GM19455 (cell line): ENCODE results near the gene ZFP42.
"Not testable (repeated sequence)": the region's sequence is repeated elsewhere in the genome, so short reads cannot be mapped to it uniquely, and the experiment has no call there.

Source experiments
- ATAC-seq: cut with Tn5 transposase; IDR thresholded peaks from one replicate; pipeline ENCODE4 v1.9.1; 2021; ENCODE audit not compliant: unreplicated experiment

The ZFP42 gene

DNA sequence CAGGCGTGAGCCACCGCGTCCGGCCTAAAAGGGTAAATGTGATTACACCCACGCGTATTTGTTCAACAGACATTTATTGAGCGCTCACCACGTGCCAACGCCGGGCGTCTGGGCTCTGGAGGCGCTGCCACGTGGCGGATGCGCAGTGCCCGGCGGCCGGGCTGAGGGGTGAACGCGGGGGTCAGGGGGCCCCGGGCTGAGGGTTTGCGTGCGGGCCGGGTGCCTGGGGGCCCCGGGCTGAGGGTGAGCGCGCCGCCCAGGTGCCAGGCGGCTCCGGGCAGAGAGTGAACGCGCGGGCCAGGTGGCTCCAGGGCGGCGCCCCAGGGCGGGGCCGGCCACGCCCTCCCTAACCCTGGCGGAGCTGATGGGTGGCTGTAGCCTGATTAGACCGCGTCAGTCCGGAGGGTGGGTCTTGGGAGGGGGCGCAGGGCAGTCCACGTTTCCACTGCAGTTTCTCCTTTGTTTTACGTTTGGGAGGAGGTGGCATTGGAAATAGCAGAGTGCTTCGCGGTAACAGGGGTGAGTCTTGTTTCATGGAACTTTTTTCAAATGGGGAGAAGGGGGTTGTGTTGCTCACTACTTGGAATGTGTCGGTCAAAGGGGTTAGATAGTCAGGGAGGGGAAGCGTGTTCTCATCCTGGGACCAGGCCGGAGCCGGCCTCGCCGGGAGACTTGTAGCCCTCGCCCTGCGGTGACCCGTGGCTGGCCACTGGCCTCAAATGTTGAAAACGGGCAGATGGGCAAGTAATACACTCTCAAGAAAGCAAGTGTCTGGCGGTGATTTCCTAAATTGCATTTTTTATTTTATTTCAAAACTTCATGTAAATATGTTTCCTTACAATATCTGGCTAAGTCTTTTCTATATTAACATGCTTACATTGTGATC is at the start of gene ZFP42:
Gene ZFP42, plus strand, starts transcription at position 450 of the 886 bp plus-strand sequence. CDS start 7,037 bp downstream, outside the sequence.
- ATAC-seq = no peak

GRCh38 chr4:187961171-187961570 is 34.4 kb upstream of the ZFP42 start:
- ATAC-seq = no peak

GRCh38 chr4:187961961-187962360 is 33.6 kb upstream of the ZFP42 start:
- ATAC-seq = no peak

- no peak for ATAC-seq
Observed at GRCh38 chr4:187962926-187963325, 32.6 kb upstream of the ZFP42 start.

DNA sequence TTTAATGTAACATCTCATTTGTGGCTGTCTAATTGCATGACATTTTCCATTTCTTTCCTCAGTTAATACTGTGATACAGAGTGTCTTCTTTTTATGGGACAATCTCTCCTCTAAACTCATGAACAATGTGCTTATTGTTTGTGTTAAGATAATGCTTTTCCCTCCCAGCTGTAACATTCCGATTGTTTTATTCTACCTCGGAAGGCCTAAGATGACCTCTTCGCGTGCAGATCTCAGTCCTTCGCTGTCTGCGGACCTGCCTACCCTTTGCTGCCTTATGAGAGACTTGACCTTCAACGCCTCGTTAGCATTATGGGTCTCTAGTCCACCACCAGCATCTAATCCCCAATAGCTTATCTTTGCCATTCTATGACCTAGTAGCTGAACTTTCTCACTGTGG is 29.8 kb upstream of the ZFP42 start:
- ATAC-seq = no peak

DNA sequence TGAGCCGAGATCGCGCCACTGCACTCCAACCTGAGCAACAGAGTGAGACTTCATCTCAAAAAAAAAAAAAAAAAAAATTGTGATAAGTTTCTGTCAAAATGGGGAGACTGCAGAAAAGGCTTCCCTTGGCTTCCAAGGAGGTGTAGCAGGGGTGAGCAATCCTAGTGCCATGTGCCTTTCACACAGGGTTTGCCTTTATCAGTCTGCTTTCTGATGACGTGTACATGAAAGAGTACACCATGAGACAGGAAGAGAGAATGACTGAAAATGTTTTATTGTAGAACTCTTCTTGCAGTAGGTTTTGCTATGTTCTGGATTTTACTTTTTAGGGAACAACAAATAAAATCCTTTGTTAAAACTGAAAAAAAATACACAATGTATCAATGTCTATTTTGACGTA is 23.4 kb upstream of the ZFP42 start:
- no peak for ATAC-seq

DNA sequence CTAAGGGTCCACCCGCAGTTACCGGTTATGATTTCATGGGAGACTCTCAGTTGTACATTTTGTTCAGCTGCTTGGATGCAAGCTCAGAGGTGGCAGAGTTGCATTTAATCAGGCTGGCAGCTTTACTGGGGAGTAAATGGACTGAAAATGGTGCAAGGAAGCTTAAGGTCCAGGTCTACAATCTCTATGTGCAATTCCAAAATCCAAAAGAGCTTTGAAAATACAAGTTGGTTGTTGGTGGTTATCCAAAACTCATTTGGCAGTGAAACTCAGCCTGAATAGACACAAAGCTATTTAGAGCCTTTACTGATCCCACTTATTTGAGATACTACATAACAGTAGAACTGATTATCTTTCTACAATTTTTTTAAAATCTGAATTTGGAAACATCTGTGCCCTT is 11.8 kb upstream of the ZFP42 start:
- no peak for ATAC-seq

DNA sequence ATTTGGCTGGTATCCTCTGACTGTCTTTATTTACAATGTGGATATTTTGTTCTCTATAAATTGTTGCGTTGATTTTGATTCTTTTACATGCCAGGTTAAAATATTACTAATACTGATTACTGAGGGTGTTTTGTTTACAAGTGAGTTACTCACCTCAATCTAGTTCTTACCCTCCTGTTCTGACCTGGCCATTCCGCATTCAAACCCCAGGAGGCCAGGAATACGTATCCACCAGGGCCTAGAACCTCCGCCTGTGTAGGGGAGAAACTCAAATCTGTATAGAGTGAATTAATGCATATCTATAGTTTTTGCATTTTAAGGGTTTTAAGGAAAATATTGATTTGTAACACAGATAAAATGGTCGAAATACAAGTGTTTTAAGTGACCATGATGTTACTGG is 2.6 kb upstream of the ZFP42 start:
- no peak for ATAC-seq

- no peak for ATAC-seq
Observed at GRCh38 chr4:187993827-187994226, 1.7 kb upstream of the ZFP42 start.

DNA sequence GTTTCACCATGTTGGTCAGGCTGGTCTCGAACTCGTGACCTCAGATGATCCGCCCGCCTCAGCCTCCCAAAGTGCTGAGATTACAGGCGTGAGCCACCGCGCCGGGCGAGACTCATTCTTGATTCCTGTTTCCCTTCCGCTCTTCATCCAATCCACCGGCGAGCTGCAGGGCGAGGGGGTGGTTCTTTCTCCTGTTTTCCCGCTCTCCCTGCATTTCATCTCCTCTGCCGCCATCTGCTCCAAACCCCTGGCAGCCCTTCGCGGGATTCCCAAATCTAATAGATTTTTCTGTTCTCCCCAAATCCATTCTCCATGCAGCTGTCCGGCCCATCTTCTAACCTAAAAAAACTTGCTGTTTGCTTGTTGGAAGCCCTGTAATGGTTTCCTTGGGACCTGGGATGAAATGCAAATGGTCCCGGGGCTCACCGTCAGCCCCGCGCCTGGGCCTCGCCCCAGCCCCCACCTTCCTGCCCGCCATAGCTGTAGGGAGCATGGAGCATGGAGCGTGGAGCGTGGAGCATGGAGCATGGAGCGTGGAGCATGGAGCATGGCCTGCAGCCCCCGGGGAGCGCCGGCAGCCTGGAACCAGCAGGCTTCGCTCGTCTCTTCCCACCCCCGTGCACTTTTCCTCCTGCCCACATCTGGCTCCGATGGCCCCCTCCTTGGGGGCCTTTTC is 1.1 kb downstream of the ZFP42 start:
- ATAC-seq = no peak

- not testable (repeated sequence) for ATAC-seq
Observed at GRCh38 chr4:187997991-187998390, 2.4 kb downstream of the ZFP42 start.

DNA sequence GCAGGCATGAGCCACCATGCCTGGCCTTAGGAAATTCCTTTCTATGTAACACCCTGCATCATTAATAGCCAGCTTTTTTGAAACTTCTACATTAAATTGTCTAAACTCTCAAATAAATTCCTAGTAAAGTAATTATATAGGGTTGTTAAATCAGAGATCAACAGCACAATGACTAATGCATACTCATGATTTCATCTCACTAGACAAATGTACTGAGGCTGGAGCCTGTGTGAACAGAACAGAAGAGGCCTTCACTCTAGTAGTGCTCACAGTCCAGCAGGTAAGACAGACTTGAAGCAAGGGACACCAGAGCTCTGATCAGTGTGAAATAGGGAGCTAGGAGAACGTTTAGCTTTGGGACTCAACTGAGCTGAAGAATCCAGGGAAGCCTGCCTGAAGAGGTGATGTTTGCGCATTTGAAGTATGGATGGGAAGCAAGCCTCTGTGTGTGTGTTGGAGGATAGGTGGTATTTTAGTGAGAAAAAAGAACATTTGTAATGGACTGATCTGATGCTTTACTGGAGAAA is 3.9 kb downstream of the ZFP42 start:
- ATAC-seq = no peak

DNA sequence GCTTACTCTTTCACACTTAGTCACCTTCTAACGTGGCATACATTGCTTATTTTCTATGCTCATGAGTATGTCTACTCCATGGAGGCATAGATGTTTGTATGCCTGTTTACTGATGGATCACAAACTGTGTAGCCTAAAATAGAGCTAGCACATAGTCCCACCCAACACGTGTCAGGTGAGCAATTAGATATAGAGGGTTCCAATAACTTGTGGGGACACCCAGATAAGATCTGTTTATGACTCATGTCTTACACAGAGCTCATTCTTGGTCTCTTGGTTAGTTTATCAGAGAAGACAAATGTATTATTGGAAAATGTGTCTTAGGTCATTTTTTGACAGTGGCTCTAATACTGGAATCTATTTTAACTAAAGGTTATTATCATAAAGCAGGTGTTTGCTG is 6.8 kb downstream of the ZFP42 start:
- no peak for ATAC-seq

DNA sequence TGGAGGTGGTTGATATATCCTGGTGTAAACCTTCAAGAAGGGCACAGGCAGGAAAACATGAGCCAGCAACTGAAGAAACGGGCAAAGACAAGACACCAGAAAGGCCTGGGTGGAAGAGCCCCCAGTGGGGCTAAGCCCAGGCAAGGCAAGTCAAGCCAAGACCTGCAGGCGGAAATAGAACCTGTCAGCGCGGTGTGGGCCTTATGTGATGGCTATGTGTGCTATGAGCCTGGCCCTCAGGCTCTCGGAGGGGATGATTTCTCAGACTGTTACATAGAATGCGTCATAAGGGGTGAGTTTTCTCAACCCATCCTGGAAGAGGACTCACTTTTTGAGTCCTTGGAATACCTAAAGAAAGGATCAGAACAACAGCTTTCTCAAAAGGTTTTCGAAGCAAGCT is 7.2 kb downstream of the ZFP42 start:
- no peak for ATAC-seq

GRCh38 chr4:188005561-188005960 is 10.0 kb downstream of the ZFP42 start:
- no peak for ATAC-seq

- no peak for ATAC-seq
Observed at GRCh38 chr4:188006285-188006848, 10.8 kb downstream of the ZFP42 start.

GRCh38 chr4:188008377-188008776 is 12.8 kb downstream of the ZFP42 start:
- no peak for ATAC-seq

GRCh38 chr4:188012426-188012945 is 16.9 kb downstream of the ZFP42 start:
- no peak for ATAC-seq

- no peak for ATAC-seq
Observed at GRCh38 chr4:188015025-188015940, 19.7 kb downstream of the ZFP42 start.

GRCh38 chr4:188016754-188017153 is 21.2 kb downstream of the ZFP42 start:
- no peak for ATAC-seq
